ENCODE data around the gene DNAJC28.

DNAJC28 gene

GRCh38 chr21:33493756-33494155, 2.2 kb upstream of the DNAJC28 start:
- Histone ChIP-seq H3K18ac (ENCODE audit: low read length) (no peak overlapping the region), H3K27ac (ENCODE audit: low read depth, low read length) (no peak overlapping the region), H3K4me1 (ENCODE audit: control insufficient read depth, low read depth, low read length) (peaks cover 2% of the 10 kb centered on the region), H2BK120ac (ENCODE audit: low read depth, low read length) (no peak overlapping the region), H3K4me2 (ENCODE audit: low read length) (no peak overlapping the region), H4K8ac (ENCODE audit: low read depth, low read length) (no peak overlapping the region), H2BK15ac (replicated peaks; ENCODE audit: low read depth) (no peak overlapping the region), H3K79me2 (ENCODE audit: control insufficient read depth, insufficient read depth, low read length) (no peaks in the 10 kb centered on the region), H3K4me3 (ENCODE audit: low read length) (no peak overlapping the region), H2AK5ac (ENCODE audit: low read length) (no peak overlapping the region), H2BK5ac (ENCODE audit: low read length) (no peak overlapping the region), H3K27me3 (ENCODE audit: insufficient read depth, low read length, poor library complexity) (no peaks in the 10 kb centered on the region), H3K56ac (ENCODE audit: low read length) (no peak overlapping the region), H3K9ac (ENCODE audit: low read length) (no peak overlapping the region), H3K23ac (ENCODE audit: low read length) (no peak overlapping the region), H3K36me3 (ENCODE audit: control insufficient read depth, insufficient read depth, low read length) (no peaks in the 10 kb centered on the region), H4K5ac (ENCODE audit: low read length) (no peak overlapping the region), H3K4ac (ENCODE audit: low read depth, low read length) (no peak overlapping the region), H3K79me1 (ENCODE audit: low read length) (no peaks in the 10 kb centered on the region)
- no CpG with 5 or more reads among the region's 3 CpGs for WGBS (ENCODE audit: extremely low coverage, insufficient coverage, low lambda C conversion rate)
- DNase-seq = no peak

DNA sequence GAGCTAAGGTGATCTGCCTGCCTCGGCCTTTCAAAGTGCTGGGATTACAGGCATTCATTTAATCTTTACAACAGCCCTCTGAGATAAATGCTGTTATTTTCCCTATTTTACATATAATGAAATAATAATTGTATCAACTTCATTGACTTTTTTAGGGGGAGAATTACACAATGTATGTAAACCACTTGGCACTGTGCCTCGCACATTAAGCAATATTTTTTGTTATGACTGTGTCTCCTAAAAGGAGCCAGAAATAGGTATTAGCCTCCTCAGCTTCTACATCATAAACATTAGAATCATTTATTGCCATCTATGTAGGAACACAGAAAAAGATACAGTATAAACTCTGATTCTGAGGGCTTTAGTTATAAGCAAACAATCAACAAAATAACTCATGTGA, 1.1 kb upstream of the DNAJC28 start:
- Histone ChIP-seq H3K4ac (ENCODE audit: low read depth, low read length) (no peak overlapping the region), H3K4me1 (ENCODE audit: control insufficient read depth, low read depth, low read length) (peaks cover 2% of the 10 kb centered on the region), H4K5ac (ENCODE audit: low read length) (no peak overlapping the region), H3K79me2 (ENCODE audit: control insufficient read depth, insufficient read depth, low read length) (no peaks in the 10 kb centered on the region), H3K36me3 (ENCODE audit: control insufficient read depth, insufficient read depth, low read length) (no peaks in the 10 kb centered on the region), H2BK15ac (replicated peaks; ENCODE audit: low read depth) (no peak overlapping the region), H2AK5ac (ENCODE audit: low read length) (no peak overlapping the region), H3K27me3 (ENCODE audit: insufficient read depth, low read length, poor library complexity) (no peaks in the 10 kb centered on the region), H3K56ac (ENCODE audit: low read length) (no peak overlapping the region), H3K9ac (ENCODE audit: low read length) (no peak overlapping the region), H4K8ac (ENCODE audit: low read depth, low read length) (no peak overlapping the region), H3K27ac (ENCODE audit: low read depth, low read length) (no peak overlapping the region), H3K4me2 (ENCODE audit: low read length) (no peak overlapping the region), H3K4me3 (ENCODE audit: low read length) (no peak overlapping the region), H2BK5ac (ENCODE audit: low read length) (no peak overlapping the region), H3K23ac (ENCODE audit: low read length) (no peak overlapping the region), H2BK120ac (ENCODE audit: low read depth, low read length) (no peak overlapping the region), H3K79me1 (ENCODE audit: low read length) (no peaks in the 10 kb centered on the region), H3K18ac (ENCODE audit: low read length) (no peak overlapping the region)
- no peak for DNase-seq
- WGBS (ENCODE audit: extremely low coverage, insufficient coverage, low lambda C conversion rate) = no CpG with 5 or more reads among the region's 2 CpGs

DNA sequence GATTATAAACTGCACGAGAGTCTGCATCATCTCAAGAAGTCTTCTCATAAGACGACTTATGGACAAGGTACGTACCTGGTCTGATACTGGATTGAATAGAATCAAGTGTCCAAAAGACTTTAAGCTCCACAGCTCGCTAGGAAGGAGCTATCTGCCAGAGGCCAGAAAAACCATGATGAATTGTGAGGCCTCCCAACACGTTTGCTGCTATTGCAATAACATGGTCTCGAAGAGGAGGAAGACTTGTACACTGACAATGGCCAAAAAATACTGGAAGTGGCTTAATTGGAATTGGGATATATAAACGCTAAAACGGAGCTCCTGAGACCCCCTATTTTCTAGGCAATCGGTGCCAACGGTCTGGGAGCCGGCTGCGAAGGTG, 534 bp downstream of the DNAJC28 start:
- no peaks in the 10 kb centered on the region for H3K79me1 ChIP-seq (ENCODE audit: low read length)
- no peaks in the 10 kb centered on the region for H3K27me3 ChIP-seq (ENCODE audit: insufficient read depth, low read length, poor library complexity)
- no peak overlapping the region for H2AK5ac ChIP-seq (ENCODE audit: low read length)
- no peaks in the 10 kb centered on the region for H3K79me2 ChIP-seq (ENCODE audit: control insufficient read depth, insufficient read depth, low read length)
- no peak overlapping the region for H3K27ac ChIP-seq (ENCODE audit: low read depth, low read length)
- no peak overlapping the region for H2BK120ac ChIP-seq (ENCODE audit: low read depth, low read length)
- no CpG with 5 or more reads among the region's 12 CpGs for WGBS (ENCODE audit: extremely low coverage, insufficient coverage, low lambda C conversion rate)
- H3K4me3 ChIP-seq (ENCODE audit: low read length) = peak overlapping the region; percentile 66
- no peak overlapping the region for H2BK5ac ChIP-seq (ENCODE audit: low read length)
- H3K4ac ChIP-seq (ENCODE audit: low read depth, low read length) = no peak overlapping the region
- DNase-seq = no peak
- H4K5ac ChIP-seq (ENCODE audit: low read length) = no peak overlapping the region
- H3K36me3 ChIP-seq (ENCODE audit: control insufficient read depth, insufficient read depth, low read length) = no peaks in the 10 kb centered on the region
- H4K8ac ChIP-seq (ENCODE audit: low read depth, low read length) = no peak overlapping the region
- peak overlapping the region; percentile 78 for H3K9ac ChIP-seq (ENCODE audit: low read length)
- H3K56ac ChIP-seq (ENCODE audit: low read length) = peak overlapping the region; percentile 73
- no peak overlapping the region for H3K18ac ChIP-seq (ENCODE audit: low read length)
- H2BK15ac ChIP-seq (replicated peaks; ENCODE audit: low read depth) = no peak overlapping the region
- peaks cover 2% of the 10 kb centered on the region for H3K4me1 ChIP-seq (ENCODE audit: control insufficient read depth, low read depth, low read length)
- H3K23ac ChIP-seq (ENCODE audit: low read length) = no peak overlapping the region
- peak overlapping the region; percentile 47 for H3K4me2 ChIP-seq (ENCODE audit: low read length)

DNA sequence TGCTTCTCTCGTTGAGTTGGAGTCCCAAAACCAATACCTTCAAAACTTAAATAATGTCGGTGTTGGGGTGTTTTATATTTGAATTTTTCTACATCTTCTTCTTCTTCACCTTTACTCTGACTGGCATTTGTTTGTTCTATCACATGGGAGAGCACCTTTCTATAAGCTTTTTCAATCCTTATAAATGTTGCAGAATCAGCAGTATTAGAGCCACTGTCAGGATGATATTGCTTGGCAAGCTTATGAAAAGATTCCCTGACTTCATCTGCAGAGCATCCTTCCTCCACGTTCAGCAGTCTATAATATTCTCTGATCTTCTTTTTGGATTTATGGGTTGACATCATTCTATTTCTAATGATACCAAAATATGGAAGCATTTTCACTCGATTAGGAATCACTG, 2.6 kb downstream of the DNAJC28 start:
- H3K27ac ChIP-seq (ENCODE audit: low read depth, low read length) = no peak overlapping the region
- no peak overlapping the region for H3K4me3 ChIP-seq (ENCODE audit: low read length)
- no peak overlapping the region for H3K56ac ChIP-seq (ENCODE audit: low read length)
- no peak overlapping the region for H4K5ac ChIP-seq (ENCODE audit: low read length)
- H3K9ac ChIP-seq (ENCODE audit: low read length) = no peak overlapping the region
- no peaks in the 10 kb centered on the region for H3K79me1 ChIP-seq (ENCODE audit: low read length)
- WGBS (ENCODE audit: extremely low coverage, insufficient coverage, low lambda C conversion rate) = no CpG with 5 or more reads among the region's 4 CpGs
- H4K8ac ChIP-seq (ENCODE audit: low read depth, low read length) = no peak overlapping the region
- no peak overlapping the region for H3K18ac ChIP-seq (ENCODE audit: low read length)
- no peak overlapping the region for H3K23ac ChIP-seq (ENCODE audit: low read length)
- no peak overlapping the region for H2BK5ac ChIP-seq (ENCODE audit: low read length)
- no peak overlapping the region for H3K4me2 ChIP-seq (ENCODE audit: low read length)
- H2BK120ac ChIP-seq (ENCODE audit: low read depth, low read length) = no peak overlapping the region
- H3K27me3 ChIP-seq (ENCODE audit: insufficient read depth, low read length, poor library complexity) = no peaks in the 10 kb centered on the region
- H3K79me2 ChIP-seq (ENCODE audit: control insufficient read depth, insufficient read depth, low read length) = no peaks in the 10 kb centered on the region
- H2BK15ac ChIP-seq (replicated peaks; ENCODE audit: low read depth) = no peak overlapping the region
- peaks cover 2% of the 10 kb centered on the region for H3K4me1 ChIP-seq (ENCODE audit: control insufficient read depth, low read depth, low read length)
- H3K36me3 ChIP-seq (ENCODE audit: control insufficient read depth, insufficient read depth, low read length) = no peaks in the 10 kb centered on the region
- no peak overlapping the region for H3K4ac ChIP-seq (ENCODE audit: low read depth, low read length)
- no peak for DNase-seq
- H2AK5ac ChIP-seq (ENCODE audit: low read length) = no peak overlapping the region

GRCh38 chr21:33487996-33488395, 3.5 kb downstream of the DNAJC28 start:
- Histone ChIP-seq H3K79me1 (ENCODE audit: low read length) (no peaks in the 10 kb centered on the region), H3K79me2 (ENCODE audit: control insufficient read depth, insufficient read depth, low read length) (no peaks in the 10 kb centered on the region), H3K4ac (ENCODE audit: low read depth, low read length) (peak overlapping the region; percentile 9), H3K4me2 (ENCODE audit: low read length) (no peak overlapping the region), H3K23ac (ENCODE audit: low read length) (no peak overlapping the region), H3K4me3 (ENCODE audit: low read length) (no peak overlapping the region), H3K56ac (ENCODE audit: low read length) (no peak overlapping the region), H4K5ac (ENCODE audit: low read length) (no peak overlapping the region), H2BK15ac (replicated peaks; ENCODE audit: low read depth) (no peak overlapping the region), H3K27ac (ENCODE audit: low read depth, low read length) (no peak overlapping the region), H3K9ac (ENCODE audit: low read length) (no peak overlapping the region), H2AK5ac (ENCODE audit: low read length) (no peak overlapping the region), H3K36me3 (ENCODE audit: control insufficient read depth, insufficient read depth, low read length) (no peaks in the 10 kb centered on the region), H2BK120ac (ENCODE audit: low read depth, low read length) (no peak overlapping the region), H4K8ac (ENCODE audit: low read depth, low read length) (no peak overlapping the region), H3K4me1 (ENCODE audit: control insufficient read depth, low read depth, low read length) (peaks cover 2% of the 10 kb centered on the region), H3K27me3 (ENCODE audit: insufficient read depth, low read length, poor library complexity) (no peaks in the 10 kb centered on the region), H3K18ac (ENCODE audit: low read length) (no peak overlapping the region), H2BK5ac (ENCODE audit: low read length) (no peak overlapping the region)
- WGBS (ENCODE audit: extremely low coverage, insufficient coverage, low lambda C conversion rate) = no CpG with 5 or more reads among the region's 5 CpGs
- no peak for DNase-seq

GRCh38 chr21:33481314-33481943, 10.1 kb downstream of the DNAJC28 start:
- H3K56ac ChIP-seq (ENCODE audit: low read length) = no peak overlapping the region
- H3K9ac ChIP-seq (ENCODE audit: low read length) = no peak overlapping the region
- no CpG with 5 or more reads among the region's 9 CpGs for WGBS (ENCODE audit: extremely low coverage, insufficient coverage, low lambda C conversion rate)
- H2BK5ac ChIP-seq (ENCODE audit: low read length) = no peak overlapping the region
- no peaks in the 10 kb centered on the region for H3K27me3 ChIP-seq (ENCODE audit: insufficient read depth, low read length, poor library complexity)
- no peak overlapping the region for H3K27ac ChIP-seq (ENCODE audit: low read depth, low read length)
- no peak overlapping the region for H3K4me3 ChIP-seq (ENCODE audit: low read length)
- DNase-seq = peak; percentile 42
- H4K5ac ChIP-seq (ENCODE audit: low read length) = no peak overlapping the region
- no peaks in the 10 kb centered on the region for H3K36me3 ChIP-seq (ENCODE audit: control insufficient read depth, insufficient read depth, low read length)
- H2AK5ac ChIP-seq (ENCODE audit: low read length) = no peak overlapping the region
- H3K4me1 ChIP-seq (ENCODE audit: control insufficient read depth, low read depth, low read length) = no peaks in the 10 kb centered on the region
- H3K4ac ChIP-seq (ENCODE audit: low read depth, low read length) = no peak overlapping the region
- H4K8ac ChIP-seq (ENCODE audit: low read depth, low read length) = no peak overlapping the region
- no peak overlapping the region for H3K18ac ChIP-seq (ENCODE audit: low read length)
- H3K4me2 ChIP-seq (ENCODE audit: low read length) = no peak overlapping the region
- H3K79me2 ChIP-seq (ENCODE audit: control insufficient read depth, insufficient read depth, low read length) = no peaks in the 10 kb centered on the region
- H3K79me1 ChIP-seq (ENCODE audit: low read length) = no peaks in the 10 kb centered on the region
- H2BK15ac ChIP-seq (replicated peaks; ENCODE audit: low read depth) = no peak overlapping the region
- no peak overlapping the region for H2BK120ac ChIP-seq (ENCODE audit: low read depth, low read length)
- H3K23ac ChIP-seq (ENCODE audit: low read length) = no peak overlapping the region

Data from mesendoderm (in vitro differentiated cells).